VCaP (cell line): ENCODE data around the gene TRIM37.

Experiments used
- H3K27ac ChIP-seq: fragments of 450-650 bp; 2 replicates; pipeline ENCODE4 v1.5.1; 2017
- TF ChIP-seq, protein P1 (sequence below): fragments of 450-650 bp; conservative IDR thresholded peaks from 2 replicates; pipeline ENCODE4 v1.5.1; 2017; ENCODE audit warnings: mild to moderate bottlenecking, moderate library complexity

Gene TRIM37

GRCh38 chr17:59126809-59127417, 20.2 kb upstream of the TRIM37 start:
- H3K27ac ChIP-seq = peak overlapping the region; percentile 1; the same call in 1 of the 2 replicates
- TF ChIP-seq, protein P1, sequence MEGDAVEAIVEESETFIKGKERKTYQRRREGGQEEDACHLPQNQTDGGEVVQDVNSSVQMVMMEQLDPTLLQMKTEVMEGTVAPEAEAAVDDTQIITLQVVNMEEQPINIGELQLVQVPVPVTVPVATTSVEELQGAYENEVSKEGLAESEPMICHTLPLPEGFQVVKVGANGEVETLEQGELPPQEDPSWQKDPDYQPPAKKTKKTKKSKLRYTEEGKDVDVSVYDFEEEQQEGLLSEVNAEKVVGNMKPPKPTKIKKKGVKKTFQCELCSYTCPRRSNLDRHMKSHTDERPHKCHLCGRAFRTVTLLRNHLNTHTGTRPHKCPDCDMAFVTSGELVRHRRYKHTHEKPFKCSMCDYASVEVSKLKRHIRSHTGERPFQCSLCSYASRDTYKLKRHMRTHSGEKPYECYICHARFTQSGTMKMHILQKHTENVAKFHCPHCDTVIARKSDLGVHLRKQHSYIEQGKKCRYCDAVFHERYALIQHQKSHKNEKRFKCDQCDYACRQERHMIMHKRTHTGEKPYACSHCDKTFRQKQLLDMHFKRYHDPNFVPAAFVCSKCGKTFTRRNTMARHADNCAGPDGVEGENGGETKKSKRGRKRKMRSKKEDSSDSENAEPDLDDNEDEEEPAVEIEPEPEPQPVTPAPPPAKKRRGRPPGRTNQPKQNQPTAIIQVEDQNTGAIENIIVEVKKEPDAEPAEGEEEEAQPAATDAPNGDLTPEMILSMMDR = no peak

GRCh38 chr17:59124665-59125064, 18.0 kb upstream of the TRIM37 start:
- TF ChIP-seq, protein P1 = no peak
- H3K27ac ChIP-seq = no peak overlapping the region

- no peak overlapping the region for H3K27ac ChIP-seq
- TF ChIP-seq, protein P1 = no peak
Measured at GRCh38 chr17:59121901-59122480, 15.3 kb upstream of the TRIM37 start.

GRCh38 chr17:59115474-59115873, 8.8 kb upstream of the TRIM37 start:
- TF ChIP-seq, protein P1 = no peak
- no peak overlapping the region for H3K27ac ChIP-seq

GRCh38 chr17:59111539-59111938, 4.9 kb upstream of the TRIM37 start:
- H3K27ac ChIP-seq = no peak overlapping the region
- TF ChIP-seq, protein P1 = no peak

- no peak overlapping the region for H3K27ac ChIP-seq
- TF ChIP-seq, protein P1 = no peak
Measured at GRCh38 chr17:59110973-59111372, 4.3 kb upstream of the TRIM37 start.

GRCh38 chr17:59108400-59109102, 1.9 kb upstream of the TRIM37 start:
- TF ChIP-seq, protein P1 = no peak
- no peak overlapping the region for H3K27ac ChIP-seq
